HepG2 (cell line): Measurements from ENCODE around the gene SIX5. TPM values are rescaled to one million over a fixed set of nuclear protein-coding genes. Genes with fewer than 3 reads are reported as not detected.
A peak's percentile ranks its signal among the peaks of the same experiment; 100 is the strongest.

Experiments
- ARHGAP35 ChIP-seq: sonication (generic); formaldehyde crosslinking; IDR thresholded peaks from 2 replicates; pipeline ENCODE4 v1.9.0; 2022; ENCODE audit warnings: mild to moderate bottlenecking, inconsistent platforms, moderate library complexity, missing genetic modification reagents, borderline replicate concordance
- ARNTL ChIP-seq: sonication (generic); formaldehyde crosslinking; IDR thresholded peaks from 2 replicates; pipeline ENCODE4 v1.4.0; 2020; ENCODE audit warnings: mild to moderate bottlenecking, missing genetic modification reagents
- RCOR2 ChIP-seq: IDR thresholded peaks from 2 replicates; pipeline ENCODE4 v1.6.1; 2016; ENCODE audit warnings: missing biosample characterization, missing genetic modification reagents
- RORA ChIP-seq: sonication (generic); formaldehyde crosslinking; IDR thresholded peaks from 2 replicates; pipeline ENCODE4 v1.5.0; 2020; ENCODE audit warnings: mild to moderate bottlenecking, missing genetic modification reagents, moderate library complexity
- SMAD1 ChIP-seq: sonication (generic); formaldehyde crosslinking; IDR thresholded peaks from 2 replicates; pipeline ENCODE4 v1.4.0; 2020; ENCODE audit warnings: missing genetic modification reagents, low read depth, mild to moderate bottlenecking, borderline replicate concordance
- STAT5B ChIP-seq: sonication (generic); formaldehyde crosslinking; IDR thresholded peaks from 2 replicates; pipeline ENCODE4 v1.4.0; 2020; ENCODE audit warnings: missing genetic modification reagents
- XRCC5 ChIP-seq: fragments of 200-400 bp; formaldehyde crosslinking; optimal IDR thresholded peaks from 2 replicates; pipeline ENCODE3; 2017; ENCODE audit warnings: mild to moderate bottlenecking, low read length
- ZC3H13 ChIP-seq: sonication (generic); formaldehyde crosslinking; IDR thresholded peaks from 2 replicates; pipeline ENCODE4 v1.8.1; 2023; ENCODE audit warnings: mild to moderate bottlenecking, missing genetic modification reagents, moderate library complexity
- ZFP91 ChIP-seq: sonication (generic); formaldehyde crosslinking; IDR thresholded peaks from 2 replicates; pipeline ENCODE4 v1.9.0; 2022; ENCODE audit warnings: missing genetic modification reagents, mild to moderate bottlenecking, borderline replicate concordance
- ZNF12 ChIP-seq: sonication (generic); formaldehyde crosslinking; IDR thresholded peaks from 2 replicates; pipeline ENCODE4 v1.5.0; 2020; ENCODE audit warnings: missing genetic modification reagents
- ZNF225 ChIP-seq: sonication (generic); formaldehyde crosslinking; IDR thresholded peaks from 2 replicates; pipeline ENCODE4 v1.4.0; 2020; ENCODE audit warnings: mild to moderate bottlenecking, missing genetic modification reagents
- ZNF280D ChIP-seq: sonication (generic); formaldehyde crosslinking; IDR thresholded peaks from 2 replicates; pipeline ENCODE4 v1.5.1; 2020; ENCODE audit warnings: mild to moderate bottlenecking, missing genetic modification reagents
- ZNF329 ChIP-seq: sonication (generic); formaldehyde crosslinking; IDR thresholded peaks from 2 replicates; pipeline ENCODE4 v1.9.0; 2021; ENCODE audit warnings: low read depth, mild to moderate bottlenecking, missing genetic modification reagents
- ZNF724P ChIP-seq: sonication (generic); formaldehyde crosslinking; IDR thresholded peaks from 2 replicates; pipeline ENCODE4 v1.8.0; 2022; ENCODE audit warnings: missing genetic modification reagents, borderline replicate concordance
- ZNF891 ChIP-seq: sonication (generic); formaldehyde crosslinking; IDR thresholded peaks from 2 replicates; pipeline ENCODE4 v1.5.0; 2020; ENCODE audit warnings: mild to moderate bottlenecking, missing genetic modification reagents
- polyA plus RNA-seq, 8 experiments: library from polyadenylated mRNA; depleted of rRNA in 3 of 8; stranded (reverse) in 7 of 8; unstranded in 1 of 8; fragments of >200 nt; fragmentation: Illumina TruSeq in 4 of 8; extraction: Trizol in 4 of 8; gene quantifications; 2 replicates each; pipeline versions ENCODE4 v1.2.1 to v1.2.3, GENCODE V29; 2011 to 2016; ENCODE audit warnings: low read depth in 4 of 8, missing spikeins in 1 of 8, mixed read lengths in 1 of 8; ENCODE audit not compliant: insufficient read depth in 1 of 8
- total RNA-seq, 5 experiments: library from RNA; depleted of rRNA; stranded (reverse); fragments of >200 nt; fragmentation: Illumina TruSeq; extraction: Trizol; gene quantifications; 2 replicates each; pipeline ENCODE4 v1.2.3, GENCODE V29; 2016; ENCODE audit warnings: low read depth in 1 of 5
- TF ChIP-seq, protein P1 (sequence below): sonication (generic); formaldehyde crosslinking; IDR thresholded peaks from 2 replicates; pipeline ENCODE4 v1.5.1; 2020; ENCODE audit warnings: missing genetic modification reagents, mild to moderate bottlenecking, borderline replicate concordance
- TF ChIP-seq, protein P2 (sequence below): sonication (generic); formaldehyde crosslinking; IDR thresholded peaks from 2 replicates; pipeline ENCODE4 v1.4.0; 2020; ENCODE audit warnings: missing genetic modification reagents, borderline replicate concordance

Gene SIX5
- total and polyA plus RNA-seq, 2 of the 13 experiments (the other 11 are each of a cell fraction or from before 2014, with no cell fraction given): 7.7 to 10.5 TPM

DNA sequence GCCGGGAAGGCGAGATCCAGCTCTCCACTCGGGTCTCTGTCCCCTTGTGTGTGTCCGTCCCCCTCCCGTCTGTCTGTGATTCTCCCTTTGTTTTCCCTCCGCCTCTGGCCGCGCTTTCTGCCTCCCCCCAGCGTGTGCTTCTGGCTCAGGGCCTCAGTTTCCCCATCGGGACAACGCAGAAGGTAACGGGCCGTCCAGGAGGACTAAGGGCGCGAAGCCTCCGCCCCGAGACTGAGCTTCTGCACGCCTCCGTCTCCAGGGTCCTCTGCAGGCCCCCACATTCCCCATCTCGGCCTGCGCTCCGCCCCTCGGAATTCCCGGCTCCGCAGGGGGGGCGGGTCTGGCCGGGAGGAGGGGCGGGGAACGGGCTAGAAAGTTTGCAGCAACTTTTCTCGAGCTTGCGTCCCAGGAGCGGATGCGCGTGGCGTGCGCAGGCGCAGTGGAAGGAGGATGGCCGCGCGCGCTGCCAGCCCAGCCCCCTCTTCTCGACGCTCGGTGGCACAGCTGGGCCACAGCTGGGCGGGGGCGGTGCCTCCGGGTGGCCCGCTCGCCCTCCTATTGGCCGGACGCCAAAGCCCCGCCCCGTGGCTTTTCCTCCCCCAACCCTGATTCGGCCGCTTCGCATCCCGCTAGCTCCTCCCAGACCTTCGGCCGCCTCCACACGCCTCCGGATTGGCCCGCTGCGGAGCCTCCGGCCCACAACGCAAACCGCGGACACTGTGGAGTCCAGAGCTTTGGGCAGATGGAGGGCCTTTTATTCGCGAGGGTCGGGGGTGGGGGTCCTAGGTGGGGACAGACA lies at the start of gene SIX5 (continued):
- TF ChIP-seq, protein P1, sequence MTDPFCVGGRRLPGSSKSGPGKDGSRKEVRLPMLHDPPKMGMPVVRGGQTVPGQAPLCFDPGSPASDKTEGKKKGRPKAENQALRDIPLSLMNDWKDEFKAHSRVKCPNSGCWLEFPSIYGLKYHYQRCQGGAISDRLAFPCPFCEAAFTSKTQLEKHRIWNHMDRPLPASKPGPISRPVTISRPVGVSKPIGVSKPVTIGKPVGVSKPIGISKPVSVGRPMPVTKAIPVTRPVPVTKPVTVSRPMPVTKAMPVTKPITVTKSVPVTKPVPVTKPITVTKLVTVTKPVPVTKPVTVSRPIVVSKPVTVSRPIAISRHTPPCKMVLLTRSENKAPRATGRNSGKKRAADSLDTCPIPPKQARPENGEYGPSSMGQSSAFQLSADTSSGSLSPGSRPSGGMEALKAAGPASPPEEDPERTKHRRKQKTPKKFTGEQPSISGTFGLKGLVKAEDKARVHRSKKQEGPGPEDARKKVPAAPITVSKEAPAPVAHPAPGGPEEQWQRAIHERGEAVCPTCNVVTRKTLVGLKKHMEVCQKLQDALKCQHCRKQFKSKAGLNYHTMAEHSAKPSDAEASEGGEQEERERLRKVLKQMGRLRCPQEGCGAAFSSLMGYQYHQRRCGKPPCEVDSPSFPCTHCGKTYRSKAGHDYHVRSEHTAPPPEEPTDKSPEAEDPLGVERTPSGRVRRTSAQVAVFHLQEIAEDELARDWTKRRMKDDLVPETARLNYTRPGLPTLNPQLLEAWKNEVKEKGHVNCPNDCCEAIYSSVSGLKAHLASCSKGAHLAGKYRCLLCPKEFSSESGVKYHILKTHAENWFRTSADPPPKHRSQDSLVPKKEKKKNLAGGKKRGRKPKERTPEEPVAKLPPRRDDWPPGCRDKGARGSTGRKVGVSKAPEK (CRISPR knock-in tag): no peak
- TF ChIP-seq ZNF12 (CRISPR knock-in tag) (peak; percentile 72), ZNF724P (CRISPR knock-in tag) (no peak), RORA (CRISPR knock-in tag) (no peak), ZNF329 (no peak; the same call in 1 of the 2 replicates), ZFP91 (CRISPR knock-in tag) (0 out of 2 replicates have a peak, but pooled peaks have one; percentile 55), ARHGAP35 (CRISPR knock-in tag) (peak; percentile 75), ZC3H13 (0 out of 2 replicates have a peak, but pooled peaks have one; percentile 14), RCOR2 (no peak), ARNTL (CRISPR knock-in tag) (no peak), SMAD1 (CRISPR knock-in tag) (no peak), ZNF891 (CRISPR knock-in tag) (peak; percentile 49; the same call in 1 of the 2 replicates), ZNF280D (no peak), STAT5B (CRISPR knock-in tag) (0 out of 2 replicates have a peak, but pooled peaks have one; percentile 33), ZNF225 (CRISPR knock-in tag) (peak; percentile 83), XRCC5 (peak; percentile 43)
- TF ChIP-seq, protein P2, sequence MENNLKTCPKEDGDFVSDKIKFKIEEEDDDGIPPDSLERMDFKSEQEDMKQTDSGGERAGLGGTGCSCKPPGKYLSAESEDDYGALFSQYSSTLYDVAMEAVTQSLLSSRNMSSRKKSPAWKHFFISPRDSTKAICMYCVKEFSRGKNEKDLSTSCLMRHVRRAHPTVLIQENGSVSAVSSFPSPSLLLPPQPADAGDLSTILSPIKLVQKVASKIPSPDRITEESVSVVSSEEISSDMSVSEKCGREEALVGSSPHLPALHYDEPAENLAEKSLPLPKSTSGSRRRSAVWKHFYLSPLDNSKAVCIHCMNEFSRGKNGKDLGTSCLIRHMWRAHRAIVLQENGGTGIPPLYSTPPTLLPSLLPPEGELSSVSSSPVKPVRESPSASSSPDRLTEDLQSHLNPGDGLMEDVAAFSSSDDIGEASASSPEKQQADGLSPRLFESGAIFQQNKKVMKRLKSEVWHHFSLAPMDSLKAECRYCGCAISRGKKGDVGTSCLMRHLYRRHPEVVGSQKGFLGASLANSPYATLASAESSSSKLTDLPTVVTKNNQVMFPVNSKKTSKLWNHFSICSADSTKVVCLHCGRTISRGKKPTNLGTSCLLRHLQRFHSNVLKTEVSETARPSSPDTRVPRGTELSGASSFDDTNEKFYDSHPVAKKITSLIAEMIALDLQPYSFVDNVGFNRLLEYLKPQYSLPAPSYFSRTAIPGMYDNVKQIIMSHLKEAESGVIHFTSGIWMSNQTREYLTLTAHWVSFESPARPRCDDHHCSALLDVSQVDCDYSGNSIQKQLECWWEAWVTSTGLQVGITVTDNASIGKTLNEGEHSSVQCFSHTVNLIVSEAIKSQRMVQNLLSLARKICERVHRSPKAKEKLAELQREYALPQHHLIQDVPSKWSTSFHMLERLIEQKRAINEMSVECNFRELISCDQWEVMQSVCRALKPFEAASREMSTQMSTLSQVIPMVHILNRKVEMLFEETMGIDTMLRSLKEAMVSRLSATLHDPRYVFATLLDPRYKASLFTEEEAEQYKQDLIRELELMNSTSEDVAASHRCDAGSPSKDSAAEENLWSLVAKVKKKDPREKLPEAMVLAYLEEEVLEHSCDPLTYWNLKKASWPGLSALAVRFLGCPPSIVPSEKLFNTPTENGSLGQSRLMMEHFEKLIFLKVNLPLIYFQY (CRISPR knock-in tag): no peak; the same call in 1 of the 2 replicates
